GM12873 (cell line): ENCODE measurements around the gene DKK3.
A peak's percentile ranks its signal among the peaks of the same experiment; 100 is the strongest.

Source experiments
- CTCF ChIP-seq: IDR thresholded peaks from 2 replicates; pipeline ENCODE4 v1.5.1; 2012; ENCODE audit warnings: low read depth, mild to moderate bottlenecking, moderate library complexity, low read length, control low read depth; ENCODE audit not compliant: insufficient read depth; ENCODE audit errors: missing control alignments

Gene DKK3

GRCh38 chr11:12007769-12008737, at the start of gene DKK3:
DKK3 (minus strand) TSS chr11:12008626; CDS start chr11:12008582, 44 bp downstream.
- no peak for TF ChIP-seq CTCF

GRCh38 chr11:12057299-12057980, 49.0 kb upstream of the DKK3 start:
- TF ChIP-seq CTCF: no peak

GRCh38 chr11:12056119-12056518, 47.7 kb upstream of the DKK3 start:
- TF ChIP-seq CTCF: no peak

GRCh38 chr11:12053606-12054361, 45.4 kb upstream of the DKK3 start:
- TF ChIP-seq CTCF: no peak

GRCh38 chr11:12052676-12053605, 44.5 kb upstream of the DKK3 start:
- TF ChIP-seq CTCF: peak; percentile 39

GRCh38 chr11:12051287-12051662, 42.8 kb upstream of the DKK3 start:
- no peak for TF ChIP-seq CTCF
